ENCODE measurements around the gene BCAS3.

GRCh38 chr17:61380217-61380835 is 702.7 kb downstream of the BCAS3 start:
- TF ChIP-seq EZH2phosphoT487 (IDR thresholded peaks at IDR 0.05; ENCODE audit: insufficient read depth, low read depth) = no peak
- no peak for TF ChIP-seq EZH2 (IDR thresholded peaks at IDR 0.05; ENCODE audit: insufficient read depth, poor library complexity, severe bottlenecking)
